HepG2 (cell line): ENCODE measurements around the gene OSER1. TPM values are rescaled to one million over a fixed set of nuclear protein-coding genes. Genes with fewer than 3 reads are reported as not detected.

Experiments used
- AFF4 ChIP-seq: sonication (generic); formaldehyde crosslinking; IDR thresholded peaks from 2 replicates; pipeline ENCODE4 v1.4.0; 2020; ENCODE audit warnings: missing genetic modification reagents
- GTF3A ChIP-seq: sonication (generic); formaldehyde crosslinking; conservative IDR thresholded peaks from 2 replicates; pipeline ENCODE4 v1.4.0; 2020; ENCODE audit warnings: mild to moderate bottlenecking, missing genetic modification reagents
- HMG20A ChIP-seq: IDR thresholded peaks from 2 replicates; pipeline ENCODE4 v1.6.1; 2016; ENCODE audit warnings: borderline replicate concordance
- MXD4 ChIP-seq: IDR thresholded peaks from 2 replicates; pipeline ENCODE4 v1.6.1; 2016; ENCODE audit warnings: mild to moderate bottlenecking, missing biosample characterization, missing genetic modification reagents
- PHF20 ChIP-seq: sonication (generic); formaldehyde crosslinking; IDR thresholded peaks from 2 replicates; pipeline ENCODE4 v1.5.0; 2020; ENCODE audit warnings: mild to moderate bottlenecking, missing genetic modification reagents
- PTBP1 ChIP-seq: fragments of 200-400 bp; formaldehyde crosslinking; IDR thresholded peaks from 2 replicates; pipeline ENCODE4 v1.6.1; 2018; ENCODE audit warnings: low read length, low read depth; ENCODE audit not compliant: poor library complexity, severe bottlenecking
- RELA ChIP-seq: sonication (generic); formaldehyde crosslinking; IDR thresholded peaks from 2 replicates; pipeline ENCODE4 v1.4.0; 2020; ENCODE audit warnings: missing genetic modification reagents
- SAP130 ChIP-seq: IDR thresholded peaks from 2 replicates; pipeline ENCODE4 v1.6.1; 2016; ENCODE audit warnings: low read depth
- TEAD3 ChIP-seq: optimal IDR thresholded peaks from 2 replicates; pipeline ENCODE3; 2016; ENCODE audit warnings: borderline replicate concordance
- TFAP4 ChIP-seq: sonication (generic); IDR thresholded peaks from 2 replicates; pipeline ENCODE4 v1.6.1; 2016; ENCODE audit warnings: low read depth, borderline replicate concordance
- ZNF251 ChIP-seq: sonication (generic); formaldehyde crosslinking; IDR thresholded peaks from 2 replicates; pipeline ENCODE4 v1.9.0; 2021; ENCODE audit warnings: mild to moderate bottlenecking, missing genetic modification reagents
- ZNF335 ChIP-seq: sonication (generic); formaldehyde crosslinking; IDR thresholded peaks from 2 replicates; pipeline ENCODE4 v1.4.0; 2020; ENCODE audit warnings: missing genetic modification reagents
- ZNF530 ChIP-seq: sonication (generic); formaldehyde crosslinking; IDR thresholded peaks from 2 replicates; pipeline ENCODE4 v1.5.0; 2020; ENCODE audit warnings: low read depth, mild to moderate bottlenecking, missing genetic modification reagents
- ZNF558 ChIP-seq: sonication (generic); formaldehyde crosslinking; IDR thresholded peaks from 2 replicates; pipeline ENCODE4 v1.9.0; 2022; ENCODE audit warnings: mild to moderate bottlenecking, missing genetic modification reagents, borderline replicate concordance
- ZNF687 ChIP-seq: sonication (generic); formaldehyde crosslinking; IDR thresholded peaks from 2 replicates; pipeline ENCODE4 v1.5.1; 2020; ENCODE audit warnings: mild to moderate bottlenecking, missing genetic modification reagents, moderate library complexity
- ZNF768 ChIP-seq: sonication (generic); formaldehyde crosslinking; IDR thresholded peaks from 2 replicates; pipeline ENCODE4 v1.4.0; 2020; ENCODE audit warnings: missing genetic modification reagents
- ZNF776 ChIP-seq: sonication (generic); formaldehyde crosslinking; IDR thresholded peaks from 2 replicates; pipeline ENCODE4 v1.4.0; 2020; ENCODE audit warnings: mild to moderate bottlenecking, missing genetic modification reagents
- ZNF781 ChIP-seq: sonication (generic); formaldehyde crosslinking; IDR thresholded peaks from 2 replicates; pipeline ENCODE4 v1.5.1; 2020; ENCODE audit warnings: borderline replicate concordance, mild to moderate bottlenecking, missing genetic modification reagents; ENCODE audit errors: not compliant biosample characterization
- ZNF839 ChIP-seq: sonication (generic); formaldehyde crosslinking; IDR thresholded peaks from 2 replicates; pipeline ENCODE4 v1.4.0; 2020; ENCODE audit warnings: missing genetic modification reagents, mild to moderate bottlenecking, borderline replicate concordance
- polyA plus RNA-seq, 8 experiments: library from polyadenylated mRNA; depleted of rRNA in 3 of 8; stranded (reverse) in 7 of 8; unstranded in 1 of 8; fragments of >200 nt; fragmentation: Illumina TruSeq in 4 of 8; extraction: Trizol in 4 of 8; gene quantifications; 2 replicates each; pipeline versions ENCODE4 v1.2.1 to v1.2.3, GENCODE V29; 2011 to 2016; ENCODE audit warnings: low read depth in 4 of 8, missing spikeins in 1 of 8, mixed read lengths in 1 of 8; ENCODE audit not compliant: insufficient read depth in 1 of 8
- total RNA-seq, 5 experiments: library from RNA; depleted of rRNA; stranded (reverse); fragments of >200 nt; fragmentation: Illumina TruSeq; extraction: Trizol; gene quantifications; 2 replicates each; pipeline ENCODE4 v1.2.3, GENCODE V29; 2016; ENCODE audit warnings: low read depth in 1 of 5

OSER1 gene
- total and polyA plus RNA-seq, 2 of the 13 experiments (the other 11 are each of a cell fraction or from before 2014, with no cell fraction given): 71.2 to 71.5 TPM

GRCh38 chr20:44210406-44211176 is at the start of gene OSER1 (continued):
- peak; percentile 79; the same call in 1 of the 2 replicates for TF ChIP-seq TFAP4
- TF ChIP-seq ZNF687 (CRISPR knock-in tag): peak; percentile 92
- no peak; the same call in 1 of the 2 replicates for TF ChIP-seq ZNF335
- TF ChIP-seq ZNF558 (CRISPR knock-in tag): 0 out of 2 replicates have a peak, but pooled peaks have one; percentile 49
- peak; percentile 81 for TF ChIP-seq ZNF781
- TF ChIP-seq MXD4: peak; percentile 97
- TF ChIP-seq SAP130 (CRISPR knock-in tag): peak; percentile 100
- 0 out of 2 replicates have a peak, but pooled peaks have one; percentile 76 for TF ChIP-seq RELA
- TF ChIP-seq PHF20 (CRISPR knock-in tag): peak; percentile 80
- TF ChIP-seq TEAD3 (CRISPR knock-in tag): peak; percentile 44
- TF ChIP-seq GTF3A (CRISPR knock-in tag): no peak; the same call in 1 of the 2 replicates
- peak; percentile 42 for TF ChIP-seq HMG20A
- TF ChIP-seq ZNF839 (CRISPR knock-in tag): peak; percentile 14; the same call in 1 of the 2 replicates
- peak; percentile 87 for TF ChIP-seq PTBP1
- no peak; the same call in 1 of the 2 replicates for TF ChIP-seq ZNF251 (CRISPR knock-in tag)
- peak; percentile 68 for TF ChIP-seq ZNF768
- TF ChIP-seq ZNF776 (CRISPR knock-in tag): peak; percentile 97
- no peak for TF ChIP-seq ZNF530 (CRISPR knock-in tag)
- peak; percentile 85; the same call in 1 of the 2 replicates for TF ChIP-seq AFF4 (CRISPR knock-in tag)
